ENCODE data around the gene GHRHR.

DNA sequence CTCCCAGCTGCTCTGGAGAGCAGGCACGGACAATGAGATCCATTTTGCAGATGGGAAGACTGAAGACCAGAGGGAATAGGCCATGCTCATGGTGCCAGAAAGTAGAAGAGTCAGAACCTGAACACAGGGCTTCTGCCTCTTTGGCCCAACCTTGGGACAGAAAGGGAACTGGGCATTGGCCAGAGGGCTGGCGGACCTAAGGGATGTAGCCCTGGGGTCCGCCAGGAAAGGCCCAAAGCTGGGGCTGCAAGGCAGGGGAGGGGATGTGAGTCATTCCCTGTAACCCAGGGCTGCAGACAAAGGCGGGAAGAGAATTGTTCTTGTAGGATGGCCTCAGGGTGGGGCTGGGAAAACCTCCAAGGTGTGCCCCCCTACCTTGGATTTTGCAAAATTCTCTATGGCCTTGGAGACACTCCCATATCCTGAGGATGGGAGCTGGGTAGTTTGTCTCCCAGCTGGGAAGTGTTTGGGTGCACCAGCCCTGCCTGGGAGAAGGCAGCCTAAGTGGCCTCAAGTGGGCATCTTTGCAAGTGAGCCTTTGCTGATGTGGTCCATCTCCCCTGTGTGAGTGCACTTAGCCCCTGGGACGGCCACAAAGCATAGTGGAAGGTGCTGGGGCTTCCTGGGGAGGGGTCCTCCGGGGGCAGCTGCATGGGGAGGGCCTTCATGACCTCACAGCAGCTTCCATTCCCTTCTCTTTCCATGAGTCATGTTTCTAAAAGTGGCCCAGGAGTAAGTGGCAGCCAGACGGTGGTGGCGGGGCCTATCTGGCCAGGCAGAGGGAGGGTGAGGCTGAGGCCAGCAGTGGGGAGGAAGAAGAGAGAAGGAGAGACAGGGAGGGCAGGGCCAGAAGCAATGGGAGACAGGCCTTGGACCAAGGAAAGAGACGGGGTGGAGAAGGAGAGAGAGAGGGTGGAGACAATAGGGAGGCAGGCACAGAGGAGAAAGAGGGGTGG is 42.9 kb upstream of the GHRHR start:
- TF ChIP-seq EZH2 (IDR thresholded peaks at IDR 0.05; ENCODE audit: borderline replicate concordance, insufficient read depth, low read length, poor library complexity, severe bottlenecking) (no peak), CTCF (IDR thresholded peaks at IDR 0.05; ENCODE audit: poor library complexity, severe bottlenecking) (no peak), TAF1 (IDR thresholded peaks at IDR 0.05; ENCODE audit: low read depth) (no peak), EP300 (conservative IDR thresholded peaks at IDR 0.05; ENCODE audit: poor library complexity, severe bottlenecking) (no peak)

Measured in neural cell (in vitro differentiated cells).